Testis (tissue), 3 donors: ENCODE data around the gene PRKAR2A. TPM values are rescaled to one million over a fixed set of nuclear protein-coding genes. Genes with fewer than 3 reads are reported as not detected.
"Not testable (repeated sequence)": the region's sequence is repeated elsewhere in the genome, so short reads cannot be mapped to it uniquely, and the experiment has no call there.

Experiments used
- DNase-seq: peaks from one replicate; pipeline ENCODE4 v3.0.0-alpha.2; 2019
- H3K27ac ChIP-seq, 2 donors: fragments of 200-600 bp; sonication (generic); one replicate each; pipeline ENCODE4 v1.5.1; 2019
- H3K27me3 ChIP-seq: fragments of 200-600 bp; sonication (generic); one replicate; pipeline ENCODE4 v1.5.1; 2019
- H3K36me3 ChIP-seq: fragments of 200-600 bp; sonication (generic); one replicate; pipeline ENCODE4 v1.5.1; 2017; ENCODE audit warnings: low read depth; ENCODE audit errors: missing control alignments
- H3K4me1 ChIP-seq: fragments of 200-600 bp; sonication (generic); one replicate; pipeline ENCODE4 v1.5.1; 2019
- H3K4me3 ChIP-seq, 2 donors: fragments of 200-600 bp; sonication (generic); one replicate each; pipeline ENCODE4 v1.5.1; 2017 to 2019
- H3K9me3 ChIP-seq: fragments of 200-600 bp; sonication (generic); one replicate; pipeline ENCODE4 v1.5.1; 2017
- CTCF ChIP-seq, 3 experiments: fragments of 450-650 bp in 2 of 3; fragments of 200-600 bp in 1 of 3; sonication (generic) in 1 of 3; IDR thresholded peaks; one replicate each; pipeline ENCODE4 v1.5.1; 2016 to 2019; ENCODE audit warnings: antibody characterized with exemption in 3 of 3, mild to moderate bottlenecking in 2 of 3, moderate library complexity in 1 of 3
- POLR2A ChIP-seq: fragments of 450-650 bp; IDR thresholded peaks from one replicate; pipeline ENCODE4 v1.6.1; 2017; ENCODE audit warnings: antibody characterized with exemption, mild to moderate bottlenecking, moderate library complexity
- WGBS, 2 donors: methylation state at CpG; one replicate each; pipeline ENCODE4 v1.1.5; 2018; 5-methylcytosine and 5-hydroxymethylcytosine counted together
- intact Hi-C: fragments of 100-400 bp; cut with DNase I; formaldehyde crosslinking; loops from one replicate; pipeline ENCODE4 v1.15.1; 2023; ENCODE audit warnings: low total_unique reads
- polyA plus RNA-seq: library from polyadenylated mRNA; stranded (reverse); fragments of 350-450 nt; fragmentation: Illumina TruSeq; extraction: RNeasy Lipid Tissue Mini Kit (QIAGEN cat#74804); gene quantifications from one replicate; pipeline ENCODE4 v1.2.3, GENCODE V29; 2014; ENCODE audit warnings: low read depth, low replicate concordance; ENCODE audit not compliant: insufficient read depth
- total RNA-seq, 2 donors: library from RNA; depleted of rRNA; stranded (reverse); fragments of >200 nt; gene quantifications; one replicate each; pipeline ENCODE4 v1.2.3, GENCODE V29; 2016

The PRKAR2A gene
- total and polyA plus RNA-seq, 3 donors from 2014 or later, result 52.2 to 166 (median 150) TPM

- WGBS, 2 donors, result 32 to 70% methylated on average over 7 to 9 of the region's 9 CpGs
- Histone ChIP-seq H3K27me3 (no peaks in the 10 kb centered on the region), H3K27ac (peak overlapping the region in 1 of 2 donors; percentile 66), H3K9me3 (no peaks in the 10 kb centered on the region), H3K4me3 (no peak overlapping the region), H3K36me3 (no peaks in the 10 kb centered on the region), H3K4me1 (peaks cover 31% of the 10 kb centered on the region)
- TF ChIP-seq CTCF (IDR thresholded peaks at IDR 0.05), result no peak
- intact Hi-C loops, result no loop called here
- no peak for DNase-seq
These were observed 108.6 kb downstream of the PRKAR2A start for GRCh38 chr3:48738926-48739616.

- Histone ChIP-seq H3K27ac (peak overlapping the region in 1 of 2 donors; percentile 46), H3K27me3 (no peaks in the 10 kb centered on the region), H3K4me3 (no peak overlapping the region), H3K4me1 (peaks cover 31% of the 10 kb centered on the region), H3K36me3 (no peaks in the 10 kb centered on the region), H3K9me3 (no peaks in the 10 kb centered on the region)
- WGBS, 2 donors, result 55 to 76% methylated on average over 3 of the region's 3 CpGs
- intact Hi-C loops, result no loop called here
- TF ChIP-seq CTCF (IDR thresholded peaks at IDR 0.05) (no peak), POLR2A (no peak)
- no peak for DNase-seq
These were observed 109.5 kb downstream of the PRKAR2A start for GRCh38 chr3:48738144-48738536.

GRCh38 chr3:48735075-48735767 lies 112.5 kb downstream of the PRKAR2A start:
- H3K27me3 ChIP-seq, H3K36me3 ChIP-seq, H3K27ac ChIP-seq, DNase-seq, H3K9me3 ChIP-seq, H3K4me3 ChIP-seq, intact Hi-C loops: not testable (repeated sequence)
- peaks cover 24% of the 10 kb centered on the region for H3K4me1 ChIP-seq
- WGBS, 2 donors, result 37 to 39% methylated on average over 8 of the region's 8 CpGs

GRCh38 chr3:48734541-48734940 lies 113.1 kb downstream of the PRKAR2A start:
- H3K36me3 ChIP-seq, H3K27ac ChIP-seq, H3K27me3 ChIP-seq, H3K9me3 ChIP-seq, DNase-seq, intact Hi-C loops: not testable (repeated sequence)
- Histone ChIP-seq H3K4me1 (peaks cover 17% of the 10 kb centered on the region), H3K4me3 (peak overlapping the region in 1 of 2 donors; percentile 20)
- whole genome bisulfite sequencing, 2 donors, result 69% methylated on average over 9 of the region's 25 CpGs; no CpG with 5 or more reads in 1 of the 2 donors

GRCh38 chr3:48733752-48734518 lies 113.7 kb downstream of the PRKAR2A start:
- Histone ChIP-seq H3K4me1 (peaks cover 17% of the 10 kb centered on the region), H3K4me3 (peak overlapping the region in 1 of 2 donors; percentile 20)
- 72 to 80% methylated on average over 1 to 21 of the region's 53 CpGs for WGBS, 2 donors
- H3K27ac ChIP-seq, intact Hi-C loops, H3K9me3 ChIP-seq, H3K36me3 ChIP-seq, H3K27me3 ChIP-seq, DNase-seq: not testable (repeated sequence)

GRCh38 chr3:48727511-48727910 lies 120.2 kb downstream of the PRKAR2A start:
- Histone ChIP-seq H3K9me3 (no peaks in the 10 kb centered on the region), H3K4me1 (peaks cover 2% of the 10 kb centered on the region), H3K27ac (no peak overlapping the region), H3K27me3 (no peaks in the 10 kb centered on the region), H3K4me3 (no peak overlapping the region), H3K36me3 (no peaks in the 10 kb centered on the region)
- TF ChIP-seq POLR2A, result no peak
- no peak for TF ChIP-seq CTCF (IDR thresholded peaks at IDR 0.05)
- 95% methylated on average over 8 of the region's 8 CpGs for WGBS, 2 donors
- intact Hi-C loops, result no loop called here
- DNase-seq, result no peak

GRCh38 chr3:48725185-48725855 lies 122.4 kb downstream of the PRKAR2A start:
- H3K4me3 ChIP-seq, DNase-seq, H3K4me1 ChIP-seq, intact Hi-C loops, H3K9me3 ChIP-seq, H3K36me3 ChIP-seq, H3K27ac ChIP-seq, H3K27me3 ChIP-seq: not testable (repeated sequence)
- 81 to 83% methylated on average over 8 of the region's 8 CpGs for WGBS, 2 donors
